ENCODE data around the gene CFAP43. TPM values are rescaled to one million over a fixed set of nuclear protein-coding genes. Genes with fewer than 3 reads are reported as not detected.

The CFAP43 gene
- total and polyA plus RNA-seq, 4 donors, result 0.10 to 0.27 (median 0.19) TPM; not detected in 1

GRCh38 chr10:104258209-104258608 lies 26.0 kb upstream of the CFAP43 start:
- 67 to 79% methylated on average over 3 of the region's 3 CpGs for WGBS, 2 donors
- H3K27ac ChIP-seq (ENCODE audit: low read depth in 1 of 2, low read length in 2 of 2), result no peak overlapping the region
- DNase-seq, result no peak
- H3K4me1 ChIP-seq (ENCODE audit: control insufficient read depth in 1 of 2, insufficient read depth in 2 of 2, low read length in 2 of 2), result peaks cover 1 to 4% of the 10 kb centered on the region in 2 donors
- H3K9me3 ChIP-seq (ENCODE audit: control insufficient read depth, low read length), result no peaks in the 10 kb centered on the region
- H3K36me3 ChIP-seq (ENCODE audit: control insufficient read depth in 1 of 2, insufficient read depth in 2 of 2, low read length in 1 of 2), result peaks cover 0 to 2% of the 10 kb centered on the region in 2 donors
- H3K4me3 ChIP-seq (ENCODE audit: low read length in 2 of 2), result no peak overlapping the region
- ATAC-seq (ENCODE audit: low FRiP score), result no peak
- no peaks in the 10 kb centered on the region for H3K27me3 ChIP-seq (ENCODE audit: control insufficient read depth in 1 of 2, insufficient read depth in 2 of 2, low read length in 1 of 2)
- intact Hi-C loops (cut with DNase I), result no loop called here

- intact Hi-C loops (cut with DNase I), result no loop called here
- Histone ChIP-seq H3K27ac (ENCODE audit: low read depth in 1 of 2, low read length in 2 of 2) (no peak overlapping the region), H3K36me3 (ENCODE audit: control insufficient read depth in 1 of 2, insufficient read depth in 2 of 2, low read length in 1 of 2) (peaks cover 0 to 2% of the 10 kb centered on the region in 2 donors), H3K4me3 (ENCODE audit: low read length in 2 of 2) (no peak overlapping the region), H3K27me3 (ENCODE audit: control insufficient read depth in 1 of 2, insufficient read depth in 2 of 2, low read length in 1 of 2) (no peaks in the 10 kb centered on the region), H3K4me1 (ENCODE audit: control insufficient read depth in 1 of 2, insufficient read depth in 2 of 2, low read length in 2 of 2) (peaks cover 1 to 4% of the 10 kb centered on the region in 2 donors), H3K9me3 (ENCODE audit: control insufficient read depth, low read length) (no peaks in the 10 kb centered on the region)
- DNase-seq, result no peak
- 91 to 95% methylated on average over 5 of the region's 5 CpGs for WGBS, 2 donors
- no peak for ATAC-seq (ENCODE audit: low FRiP score)
Measured at GRCh38 chr10:104257235-104257634, 25.1 kb upstream of the CFAP43 start.

GRCh38 chr10:104256335-104256961 lies 24.3 kb upstream of the CFAP43 start:
- intact Hi-C loops (cut with DNase I), result no loop called here
- WGBS, 2 donors, result 2 to 10% methylated on average over 1 of the region's 1 CpG
- Histone ChIP-seq H3K36me3 (ENCODE audit: control insufficient read depth in 1 of 2, insufficient read depth in 2 of 2, low read length in 1 of 2) (peaks cover 0 to 2% of the 10 kb centered on the region in 2 donors), H3K27ac (ENCODE audit: low read depth in 1 of 2, low read length in 2 of 2) (no peak overlapping the region), H3K4me3 (ENCODE audit: low read length in 2 of 2) (peak overlapping the region in 1 of 2 donors; percentile 28), H3K9me3 (ENCODE audit: control insufficient read depth, low read length) (no peaks in the 10 kb centered on the region), H3K4me1 (ENCODE audit: control insufficient read depth in 1 of 2, insufficient read depth in 2 of 2, low read length in 2 of 2) (peaks cover 1 to 4% of the 10 kb centered on the region in 2 donors), H3K27me3 (ENCODE audit: control insufficient read depth in 1 of 2, insufficient read depth in 2 of 2, low read length in 1 of 2) (no peaks in the 10 kb centered on the region)
- ATAC-seq (ENCODE audit: low FRiP score) (no peak), DNase-seq (no peak)

- peaks cover 0 to 4% of the 10 kb centered on the region in 2 donors for H3K4me1 ChIP-seq (ENCODE audit: control insufficient read depth in 1 of 2, insufficient read depth in 2 of 2, low read length in 2 of 2)
- peaks cover 0 to 2% of the 10 kb centered on the region in 2 donors for H3K36me3 ChIP-seq (ENCODE audit: control insufficient read depth in 1 of 2, insufficient read depth in 2 of 2, low read length in 1 of 2)
- DNase-seq (no peak), ATAC-seq (ENCODE audit: low FRiP score) (peak; percentile 62)
- intact Hi-C loops (cut with DNase I), result no loop called here
- peak overlapping the region; percentile 47 to 81 for H3K27ac ChIP-seq (ENCODE audit: low read depth in 1 of 2, low read length in 2 of 2)
- WGBS, 2 donors, result 0% methylated on average over 12 of the region's 12 CpGs
- peak overlapping the region; percentile 77 to 86 for H3K4me3 ChIP-seq (ENCODE audit: low read length in 2 of 2)
- H3K27me3 ChIP-seq (ENCODE audit: control insufficient read depth in 1 of 2, insufficient read depth in 2 of 2, low read length in 1 of 2), result no peaks in the 10 kb centered on the region
- H3K9me3 ChIP-seq (ENCODE audit: control insufficient read depth, low read length), result no peaks in the 10 kb centered on the region
Measured at GRCh38 chr10:104255311-104255981, 23.3 kb upstream of the CFAP43 start.

GRCh38 chr10:104254493-104255310 lies 22.5 kb upstream of the CFAP43 start, which contains the start of gene GSTO1:
Gene GSTO1, plus strand, starts transcription at chr10:104254892. Its CDS starts 37 bp downstream, at chr10:104254929.
- Histone ChIP-seq H3K4me3 (ENCODE audit: low read length in 2 of 2) (peak within 1 kb of the TSS; percentile 77 to 86), H3K9me3 (ENCODE audit: control insufficient read depth, low read length) (no peaks in the 10 kb centered on the region), H3K27me3 (ENCODE audit: control insufficient read depth in 1 of 2, insufficient read depth in 2 of 2, low read length in 1 of 2) (no peaks in the 10 kb centered on the region), H3K4me1 (ENCODE audit: control insufficient read depth in 1 of 2, insufficient read depth in 2 of 2, low read length in 2 of 2) (peaks cover 0 to 4% of the 10 kb centered on the region in 2 donors), H3K36me3 (ENCODE audit: control insufficient read depth in 1 of 2, insufficient read depth in 2 of 2, low read length in 1 of 2) (no peaks in the 10 kb centered on the region), H3K27ac (ENCODE audit: low read depth in 1 of 2, low read length in 2 of 2) (peak within 1 kb of the TSS; percentile 47 to 81)
- ATAC-seq (ENCODE audit: low FRiP score), result peak; percentile 93
- peak; percentile 92 to 93 for DNase-seq
- intact Hi-C loops (cut with DNase I), result no loop called here
- WGBS, 2 donors, result 0% methylated on average over 69 of the region's 69 CpGs

GRCh38 chr10:104253606-104254410 lies 21.6 kb upstream of the CFAP43 start:
- 88 to 89% methylated on average over 10 of the region's 10 CpGs for WGBS, 2 donors
- intact Hi-C loops (cut with DNase I), result no loop called here
- no peak for ATAC-seq (ENCODE audit: low FRiP score)

GRCh38 chr10:104253106-104253505 lies 20.9 kb upstream of the CFAP43 start:
- ATAC-seq (ENCODE audit: low FRiP score), result no peak
- Histone ChIP-seq H3K27ac (ENCODE audit: low read depth in 1 of 2, low read length in 2 of 2) (no peak overlapping the region), H3K4me1 (ENCODE audit: control insufficient read depth in 1 of 2, insufficient read depth in 2 of 2, low read length in 2 of 2) (peaks cover 0 to 4% of the 10 kb centered on the region in 2 donors), H3K27me3 (ENCODE audit: control insufficient read depth in 1 of 2, insufficient read depth in 2 of 2, low read length in 1 of 2) (no peaks in the 10 kb centered on the region), H3K4me3 (ENCODE audit: low read length in 2 of 2) (no peak overlapping the region), H3K36me3 (ENCODE audit: control insufficient read depth in 1 of 2, insufficient read depth in 2 of 2, low read length in 1 of 2) (no peaks in the 10 kb centered on the region), H3K9me3 (ENCODE audit: control insufficient read depth, low read length) (no peaks in the 10 kb centered on the region)
- no peak for DNase-seq
- WGBS, 2 donors, result 91 to 97% methylated on average over 2 of the region's 2 CpGs
- intact Hi-C loops (cut with DNase I), result no loop called here

More at GRCh38 chr10:104253606-104254410, 21.6 kb upstream of the CFAP43 start:
- no peak for DNase-seq
- H3K36me3 ChIP-seq (ENCODE audit: control insufficient read depth in 1 of 2, insufficient read depth in 2 of 2, low read length in 1 of 2), result no peaks in the 10 kb centered on the region
- H3K9me3 ChIP-seq (ENCODE audit: control insufficient read depth, low read length), result no peaks in the 10 kb centered on the region
- H3K4me3 ChIP-seq (ENCODE audit: low read length in 2 of 2), result peak overlapping the region; percentile 77 to 86
- H3K27ac ChIP-seq (ENCODE audit: low read depth in 1 of 2, low read length in 2 of 2), result peak overlapping the region in 1 of 2 donors; percentile 81
- no peaks in the 10 kb centered on the region for H3K27me3 ChIP-seq (ENCODE audit: control insufficient read depth in 1 of 2, insufficient read depth in 2 of 2, low read length in 1 of 2)
- peaks cover 0 to 4% of the 10 kb centered on the region in 2 donors for H3K4me1 ChIP-seq (ENCODE audit: control insufficient read depth in 1 of 2, insufficient read depth in 2 of 2, low read length in 2 of 2)

- intact Hi-C loops (cut with DNase I), result no loop called here
Measured at GRCh38 chr10:104252368-104252767, 20.2 kb upstream of the CFAP43 start.

More at GRCh38 chr10:104252368-104252767, 20.2 kb upstream of the CFAP43 start:
- ATAC-seq (ENCODE audit: low FRiP score), result no peak
- Histone ChIP-seq H3K27me3 (ENCODE audit: control insufficient read depth in 1 of 2, insufficient read depth in 2 of 2, low read length in 1 of 2) (no peaks in the 10 kb centered on the region), H3K27ac (ENCODE audit: low read depth in 1 of 2, low read length in 2 of 2) (no peak overlapping the region), H3K9me3 (ENCODE audit: control insufficient read depth, low read length) (no peaks in the 10 kb centered on the region), H3K36me3 (ENCODE audit: control insufficient read depth in 1 of 2, insufficient read depth in 2 of 2, low read length in 1 of 2) (no peaks in the 10 kb centered on the region), H3K4me1 (ENCODE audit: control insufficient read depth in 1 of 2, insufficient read depth in 2 of 2, low read length in 2 of 2) (peaks cover 0 to 4% of the 10 kb centered on the region in 2 donors), H3K4me3 (ENCODE audit: low read length in 2 of 2) (no peak overlapping the region)
- no peak for DNase-seq
